Germinal center (tissue), 1 donor: ENCODE measurements around the gene BTN2A1.
"Not testable (repeated sequence)": the region's sequence is repeated elsewhere in the genome, so short reads cannot be mapped to it uniquely, and the experiment has no call there.

Source experiments
- DNase-seq: peaks from one replicate; pipeline ENCODE4 v3.0.0; 2012; ENCODE audit warnings: mixed read lengths, low spot score

Gene BTN2A1

GRCh38 chr6:26493258-26493657 is 35.5 kb downstream of the BTN2A1 start:
- DNase-seq = no peak

- DNase-seq = no peak
Measured at GRCh38 chr6:26494117-26494516, 36.4 kb downstream of the BTN2A1 start.

DNA sequence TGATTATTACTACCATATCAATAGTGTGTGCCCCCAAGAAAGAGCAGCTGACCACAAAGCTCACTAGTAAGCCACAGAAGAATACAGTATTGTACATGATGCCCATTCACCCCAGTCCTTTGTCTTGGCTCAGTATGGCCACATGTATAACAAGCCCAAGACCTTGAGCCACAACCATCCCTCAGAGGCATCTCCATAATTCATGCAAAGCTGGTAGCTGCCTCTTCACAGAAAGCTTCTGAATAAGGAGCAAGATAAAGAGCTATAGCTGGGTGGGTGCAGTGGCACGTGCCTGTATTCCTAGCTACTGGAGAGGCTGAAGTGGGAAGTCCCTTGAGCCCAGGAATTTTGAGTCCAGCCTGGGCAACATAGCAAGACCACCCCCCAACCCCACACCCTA is 37.5 kb downstream of the BTN2A1 start:
- DNase-seq = no peak

DNA sequence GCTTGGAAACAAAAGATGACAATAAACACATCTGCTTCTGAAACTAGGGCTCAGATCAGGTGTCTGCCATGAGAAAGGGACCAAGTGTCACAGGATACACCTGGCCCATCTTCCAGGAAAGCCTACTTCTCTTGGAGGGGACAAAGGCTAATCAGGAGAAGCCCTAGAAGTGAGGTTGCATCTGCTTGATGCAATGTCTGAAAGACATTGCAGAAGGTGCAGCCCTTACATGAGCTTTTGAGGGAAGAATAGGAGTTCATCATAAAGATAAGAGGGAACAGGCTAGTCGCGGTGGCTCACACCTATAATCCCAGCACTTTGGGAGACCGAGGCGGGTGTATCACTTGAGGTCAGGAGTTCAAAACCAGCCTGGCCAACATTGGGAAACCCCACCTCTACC is 39.9 kb downstream of the BTN2A1 start:
- DNase-seq = no peak

GRCh38 chr6:26500102-26500501 is 42.3 kb downstream of the BTN2A1 start, which contains the start of gene BTN1A1:
Gene BTN1A1, plus strand, starts transcription at chr6:26500303. Its CDS starts 984 bp downstream, at chr6:26501287.
- no peak for DNase-seq

DNA sequence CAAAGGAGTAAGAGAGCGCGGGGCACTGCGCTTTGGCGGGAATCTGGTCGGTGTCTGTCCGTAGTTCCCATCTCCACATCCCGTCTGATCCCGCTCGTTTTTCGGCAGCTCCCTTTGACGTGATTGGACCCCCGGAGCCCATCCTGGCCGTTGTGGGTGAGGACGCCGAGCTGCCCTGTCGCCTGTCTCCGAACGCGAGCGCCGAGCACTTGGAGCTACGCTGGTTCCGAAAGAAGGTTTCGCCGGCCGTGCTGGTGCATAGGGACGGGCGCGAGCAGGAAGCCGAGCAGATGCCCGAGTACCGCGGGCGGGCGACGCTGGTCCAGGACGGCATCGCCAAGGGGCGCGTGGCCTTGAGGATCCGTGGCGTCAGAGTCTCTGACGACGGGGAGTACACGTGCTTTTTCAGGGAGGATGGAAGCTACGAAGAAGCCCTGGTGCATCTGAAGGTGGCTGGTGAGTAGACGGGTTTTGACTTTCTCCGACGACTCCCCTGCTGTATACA is 43.8 kb downstream of the BTN2A1 start:
- DNase-seq = peak; percentile 30

DNA sequence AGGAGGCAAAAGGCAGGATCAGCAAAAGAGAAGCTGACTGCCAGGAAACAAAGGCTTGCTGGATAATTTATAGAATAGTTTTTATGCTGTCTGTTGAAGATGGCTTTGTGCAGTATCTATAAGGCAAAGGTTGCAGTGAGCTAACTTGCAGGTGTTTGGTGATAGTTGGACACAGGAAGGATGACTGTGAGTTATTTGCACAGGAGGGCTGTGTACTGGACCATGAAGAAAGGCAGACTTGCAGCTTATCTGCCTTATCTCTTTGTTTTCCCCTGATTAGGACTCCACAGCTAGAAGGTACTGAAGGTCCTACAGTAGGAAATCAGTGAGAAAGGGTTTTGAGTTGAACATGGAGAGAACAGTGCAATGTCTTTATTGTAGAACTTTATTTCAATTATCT is 44.4 kb downstream of the BTN2A1 start:
- DNase-seq = peak; percentile 44

- DNase-seq = no peak
Measured at GRCh38 chr6:26502626-26503025, 44.9 kb downstream of the BTN2A1 start.

DNA sequence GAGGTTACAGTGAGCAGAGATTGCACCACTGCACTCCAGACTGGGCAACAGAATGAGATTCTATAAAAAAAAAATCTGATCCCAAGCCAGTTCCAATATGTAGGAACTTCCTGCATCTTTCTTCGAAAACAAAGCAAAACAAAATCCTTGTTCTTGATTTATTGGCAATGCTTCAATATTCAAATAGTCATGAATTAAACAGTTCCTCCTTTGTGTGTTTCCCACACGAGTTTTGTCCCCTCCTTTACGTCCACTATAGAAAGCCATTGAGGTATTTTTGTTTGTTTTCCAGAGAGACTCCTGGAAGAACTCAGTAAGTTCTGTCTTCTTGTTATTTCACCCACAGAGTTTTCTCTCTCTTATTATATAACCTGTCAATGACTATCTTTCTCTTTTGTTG is 49.9 kb downstream of the BTN2A1 start:
- DNase-seq = no peak

DNA sequence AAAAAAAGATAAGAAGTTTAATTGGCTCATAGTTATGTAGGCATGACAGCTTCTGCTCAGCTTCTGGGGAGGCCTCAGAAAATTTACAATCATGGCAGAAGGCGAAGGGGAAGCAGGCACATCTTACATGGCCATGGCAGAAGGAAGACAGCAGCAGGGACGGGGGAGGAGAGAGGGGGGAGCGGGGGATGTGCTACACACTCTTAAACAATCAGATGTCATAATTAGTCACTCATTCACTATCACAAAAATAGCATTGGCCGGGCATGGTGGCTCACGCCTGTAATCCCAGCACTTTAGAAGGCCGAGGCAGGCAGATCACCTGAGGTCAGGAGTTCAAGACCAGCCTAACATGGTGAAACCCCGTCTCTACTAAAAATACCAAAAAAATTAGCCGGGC is 53.3 kb downstream of the BTN2A1 start:
- not testable (repeated sequence) for DNase-seq

- no peak for DNase-seq
Measured at GRCh38 chr6:26514984-26515383, 57.2 kb downstream of the BTN2A1 start.

DNA sequence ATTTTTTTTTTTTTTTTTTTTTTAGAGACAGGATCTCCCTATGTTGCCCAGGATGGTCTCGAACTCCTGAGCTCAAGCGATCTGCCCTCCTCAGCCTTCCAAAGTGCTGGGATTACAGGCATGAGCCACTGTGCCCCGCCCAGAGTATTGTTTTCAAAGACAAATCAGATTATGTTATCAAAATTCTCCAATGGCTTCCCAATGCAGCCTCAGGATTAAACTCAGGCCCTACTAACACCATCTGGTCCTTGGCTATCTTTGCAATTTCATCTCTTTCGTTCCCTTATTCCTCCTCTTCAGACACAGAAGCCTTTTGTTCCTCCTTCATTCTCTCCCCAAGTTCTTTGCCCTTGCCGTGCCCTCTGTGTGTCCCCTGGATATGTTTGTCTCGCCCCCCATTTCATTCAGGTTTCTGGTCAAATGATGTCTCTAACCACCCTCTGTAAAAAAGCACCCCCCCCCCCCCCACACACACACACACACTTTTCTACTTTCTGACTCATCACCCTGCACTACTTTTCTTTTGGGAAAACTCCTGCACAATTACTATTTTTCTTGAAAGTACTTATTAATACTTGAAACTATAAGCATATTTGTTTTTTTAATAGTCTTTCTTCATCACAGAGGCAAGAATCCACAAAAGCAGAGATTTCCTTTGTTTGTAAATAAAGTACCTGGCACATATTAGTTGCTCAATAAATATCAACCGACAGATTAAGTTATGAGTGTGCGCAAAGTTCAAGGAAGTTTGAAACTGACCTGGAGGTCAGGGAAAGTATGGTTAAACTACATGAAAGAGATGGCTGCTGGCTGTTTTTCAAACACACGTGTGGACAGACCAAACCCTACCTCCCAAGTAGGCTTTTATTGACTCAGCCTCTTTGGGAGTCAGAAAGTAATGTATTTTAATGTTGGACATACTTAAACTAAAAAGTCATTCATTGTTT is 59.0 kb downstream of the BTN2A1 start:
- no peak for DNase-seq
